Mesothelial cell of epicardium (in vitro differentiated cells): Measurements from ENCODE around the gene RABEP1. TPM values are rescaled to one million over a fixed set of nuclear protein-coding genes. Genes with fewer than 3 reads are reported as not detected.

Experiments used
- DNase-seq, 2 experiments: peaks; one replicate each; pipeline ENCODE4 v3.0.0; 2021; ENCODE audit warnings: low spot score in 2 of 2; ENCODE audit not compliant: unreplicated experiment in 2 of 2
- H3K27ac Mint-ChIP-seq: 2 replicates; pipeline ENCODE4 v1.8.0; 2021; ENCODE audit warnings: mixed read lengths
- H3K27me3 Mint-ChIP-seq: 2 replicates; pipeline ENCODE4 v1.8.0; 2021; ENCODE audit warnings: low read depth, mixed read lengths
- H3K36me3 Mint-ChIP-seq: 2 replicates; pipeline ENCODE4 v1.8.0; 2021; ENCODE audit warnings: mixed read lengths
- H3K4me1 Mint-ChIP-seq: 2 replicates; pipeline ENCODE4 v1.8.0; 2021; ENCODE audit warnings: mixed read lengths
- H3K4me3 Mint-ChIP-seq: 2 replicates; pipeline ENCODE4 v1.8.0; 2021; ENCODE audit warnings: mild to moderate bottlenecking, moderate library complexity, mixed read lengths
- H3K9me3 Mint-ChIP-seq: 2 replicates; pipeline ENCODE4 v1.8.0; 2021; ENCODE audit warnings: mixed read lengths
- CTCF ChIP-seq: fragments of 200-600 bp; sonication (generic); IDR thresholded peaks from one replicate; pipeline ENCODE4 v1.5.0; 2021; ENCODE audit warnings: antibody characterized with exemption; ENCODE audit not compliant: unreplicated experiment
- total RNA-seq: library from RNA; stranded (reverse); gene quantifications from 3 replicates; pipeline ENCODE4 v1.2.1, GENCODE V29; 2021

The RABEP1 gene
- total RNA-seq, 1 donor from 2014 or later: 50.9 TPM

DNA sequence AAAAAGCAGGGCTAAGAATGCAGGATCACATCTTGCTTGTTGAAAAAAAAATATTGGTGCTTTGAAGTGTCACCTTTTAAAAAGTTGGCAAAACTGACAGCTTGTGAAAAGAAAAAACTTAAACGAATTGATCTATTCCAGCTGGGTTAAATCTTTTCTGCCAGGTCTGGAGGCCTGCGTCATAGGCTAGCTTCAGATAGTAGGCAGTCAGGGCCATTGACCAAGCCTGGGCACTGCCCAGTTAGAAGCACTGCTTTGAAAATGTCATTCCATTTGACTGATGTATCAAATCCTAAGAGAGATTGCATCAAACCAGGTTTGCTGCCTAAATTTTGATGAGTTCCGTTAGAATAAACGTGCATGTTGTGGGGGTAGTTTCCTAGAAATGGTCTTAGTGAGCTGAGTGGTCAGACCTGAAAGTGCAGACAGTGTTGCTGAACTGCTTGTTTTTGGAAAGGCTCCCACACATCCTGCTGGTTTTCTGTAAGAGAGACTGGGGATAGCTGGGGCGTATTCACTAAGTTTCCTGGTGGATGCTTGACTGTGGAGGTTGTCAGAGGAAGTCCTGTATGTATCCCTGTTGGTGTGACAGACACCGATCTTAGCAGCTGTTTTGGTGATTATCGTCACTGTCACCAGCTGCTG is 98.5 kb downstream of the RABEP1 start:
- Mint-ChIP-seq H3K36me3 (peaks cover 34% of the 10 kb centered on the region), H3K27me3 (no peaks in the 10 kb centered on the region), H3K9me3 (no peaks in the 10 kb centered on the region), H3K4me3 (no peak overlapping the region), H3K4me1 (no peaks in the 10 kb centered on the region), H3K27ac (no peak overlapping the region)
- DNase-seq: no peak
- no peak for TF ChIP-seq CTCF

- H3K27me3 Mint-ChIP-seq: no peaks in the 10 kb centered on the region
- H3K36me3 Mint-ChIP-seq: peaks cover 34% of the 10 kb centered on the region
- H3K9me3 Mint-ChIP-seq: no peaks in the 10 kb centered on the region
- H3K27ac Mint-ChIP-seq: no peak overlapping the region
- H3K4me1 Mint-ChIP-seq: no peaks in the 10 kb centered on the region
- DNase-seq: no peak
- no peak overlapping the region for H3K4me3 Mint-ChIP-seq
- no peak for TF ChIP-seq CTCF
Measured at GRCh38 chr17:5381542-5381941, 99.5 kb downstream of the RABEP1 start.

DNA sequence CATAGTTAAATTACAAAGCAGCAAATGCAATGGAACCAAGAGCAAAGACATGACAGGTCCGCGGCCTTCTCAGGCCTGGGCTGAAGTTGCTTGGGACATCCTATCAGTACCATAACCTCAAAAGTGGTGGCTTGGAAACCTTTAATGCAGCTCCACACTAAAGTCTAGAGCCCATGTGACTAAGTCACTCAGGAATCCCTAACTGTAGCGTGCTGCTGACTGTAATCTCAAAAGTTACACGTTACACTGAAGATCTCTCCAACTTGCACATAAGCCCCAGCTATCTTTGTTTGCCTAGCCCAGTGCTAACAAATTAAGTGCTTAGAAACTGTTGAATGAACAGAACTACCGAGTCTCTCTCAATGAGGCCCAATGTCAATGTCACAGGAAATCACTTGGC is 109.6 kb downstream of the RABEP1 start:
- no peaks in the 10 kb centered on the region for H3K4me1 Mint-ChIP-seq
- H3K36me3 Mint-ChIP-seq: peaks cover 53% of the 10 kb centered on the region
- H3K9me3 Mint-ChIP-seq: no peaks in the 10 kb centered on the region
- no peaks in the 10 kb centered on the region for H3K27me3 Mint-ChIP-seq
- no peak overlapping the region for H3K4me3 Mint-ChIP-seq
- no peak for DNase-seq
- no peak overlapping the region for H3K27ac Mint-ChIP-seq
- TF ChIP-seq CTCF: no peak

DNA sequence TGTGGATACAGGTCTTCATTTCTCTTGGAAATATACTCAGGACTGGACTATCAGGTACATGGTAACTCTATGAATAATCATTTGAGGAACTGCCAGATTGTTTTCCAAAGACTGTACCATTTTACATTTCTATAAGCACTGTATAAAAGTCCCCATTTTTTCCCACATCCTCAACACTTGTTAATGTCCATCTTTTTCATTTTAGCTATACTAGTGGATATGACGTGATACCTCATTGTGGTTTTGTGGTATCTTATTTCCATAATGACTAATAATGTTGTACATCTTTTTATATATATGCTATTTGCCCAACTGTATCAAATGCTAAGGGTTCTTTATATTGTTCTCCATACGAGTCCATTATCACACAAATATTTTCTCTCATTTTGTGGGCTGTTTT is 114.5 kb downstream of the RABEP1 start:
- Mint-ChIP-seq H3K36me3 (peaks cover 57% of the 10 kb centered on the region), H3K9me3 (no peaks in the 10 kb centered on the region), H3K27me3 (no peaks in the 10 kb centered on the region), H3K4me1 (no peaks in the 10 kb centered on the region), H3K4me3 (no peak overlapping the region), H3K27ac (no peak overlapping the region)
- no peak for DNase-seq
- no peak for TF ChIP-seq CTCF

DNA sequence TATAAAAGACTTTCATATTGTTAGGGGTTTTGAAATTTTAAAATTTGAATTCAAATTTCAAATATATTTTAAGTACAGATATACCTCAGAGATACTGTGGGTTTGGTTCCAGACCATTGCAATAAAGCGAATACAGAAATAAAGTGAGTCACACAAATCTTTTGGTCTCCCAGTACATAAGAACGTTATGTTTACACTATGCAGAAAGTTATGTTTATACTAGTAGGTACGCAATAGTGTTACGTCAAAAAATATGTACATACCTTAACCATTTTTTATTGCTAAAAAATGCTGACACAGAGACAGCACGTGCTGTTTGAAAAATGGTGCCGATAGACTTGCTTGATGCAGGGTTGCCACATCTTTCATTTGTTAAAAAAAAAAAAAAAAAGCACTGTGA is 117.7 kb downstream of the RABEP1 start:
- DNase-seq: no peak
- Mint-ChIP-seq H3K4me3 (no peak overlapping the region), H3K27ac (no peak overlapping the region), H3K36me3 (peaks cover 44% of the 10 kb centered on the region), H3K4me1 (no peaks in the 10 kb centered on the region), H3K27me3 (no peaks in the 10 kb centered on the region), H3K9me3 (no peaks in the 10 kb centered on the region)
- TF ChIP-seq CTCF: no peak

DNA sequence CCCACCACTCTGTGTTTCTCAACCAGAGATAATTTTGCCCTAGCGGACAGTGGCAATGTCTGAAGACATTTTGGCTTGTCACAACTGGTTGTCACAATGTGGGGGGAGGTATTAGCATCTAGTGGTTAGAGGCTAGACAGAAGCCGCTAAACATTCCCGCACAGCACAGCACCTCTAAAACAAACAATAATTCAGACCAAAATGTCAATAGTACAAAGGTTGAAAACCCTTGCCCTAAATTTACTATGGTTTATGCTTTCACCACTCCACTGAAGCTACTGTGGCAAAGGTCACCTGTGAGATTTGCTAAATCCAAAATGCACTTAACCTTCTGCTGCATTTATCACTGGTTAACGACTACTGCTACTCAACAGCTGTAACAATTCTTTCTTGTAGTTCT is 123.3 kb downstream of the RABEP1 start:
- no peaks in the 10 kb centered on the region for H3K9me3 Mint-ChIP-seq
- H3K4me1 Mint-ChIP-seq: no peaks in the 10 kb centered on the region
- TF ChIP-seq CTCF: no peak
- no peak for DNase-seq
- no peak overlapping the region for H3K4me3 Mint-ChIP-seq
- no peaks in the 10 kb centered on the region for H3K27me3 Mint-ChIP-seq
- peaks cover 26% of the 10 kb centered on the region for H3K36me3 Mint-ChIP-seq
- H3K27ac Mint-ChIP-seq: no peak overlapping the region
